PC-3 (cell line): ENCODE data around the gene RGL4. TPM values are rescaled to one million over a fixed set of nuclear protein-coding genes. Genes with fewer than 3 reads are reported as not detected.

Experiments used
- ATAC-seq: fragments of 200-7000 bp; cut with Tn5 transposase; 2 replicates; pipeline ENCODE4 v1.9.1; 2020; ENCODE audit warnings: mild to moderate bottlenecking, moderate library complexity
- BruUV-seq: library from RNA; stranded (reverse); fragments of 400-500 nt; replicated peaks from 2 replicates; lab custom pipeline; 2021; lab: Mats Ljungman, UMichigan
- CTCF ChIA-PET: fragments of 300-600 bp; sonication (Branson Sonifier 250); formaldehyde crosslinking; loops from one replicate; lab custom pipeline; 2022; ENCODE audit warnings: antibody characterized with exemption; lab: Charles Lee
- POLR2A ChIA-PET: fragments of 300-600 bp; sonication (Branson Sonifier 250); formaldehyde crosslinking; loops from one replicate; lab custom pipeline; 2022; ENCODE audit warnings: antibody characterized with exemption; ENCODE audit not compliant: unreplicated experiment; lab: Charles Lee
- DNase-seq: peaks from one replicate; pipeline ENCODE4 v3.0.0-alpha.2; 2015
- H2AFZ ChIP-seq: fragments of 300-600 bp; sonication (generic); 2 replicates; pipeline ENCODE4 v1.6.0; 2016; ENCODE audit warnings: antibody characterized with exemption, low read length
- H3F3A ChIP-seq: fragments of 300-600 bp; sonication (generic); one replicate; pipeline ENCODE4 v1.6.0; 2017; ENCODE audit warnings: antibody characterized with exemption, low read length, control low read depth, mild to moderate bottlenecking; ENCODE audit not compliant: unreplicated experiment
- H3K27ac ChIP-seq: fragments of 300-600 bp; sonication (generic); 2 replicates; pipeline ENCODE4 v1.5.1; 2016; ENCODE audit warnings: mild to moderate bottlenecking, low read length
- H3K27me3 ChIP-seq: fragments of 300-600 bp; sonication (generic); 2 replicates; pipeline ENCODE4 v1.6.1; 2016; ENCODE audit warnings: low read length, mixed read lengths
- H3K36me3 ChIP-seq: fragments of 300-600 bp; sonication (generic); 2 replicates; pipeline ENCODE4 v1.6.1; 2016; ENCODE audit warnings: low read depth, mixed run types, low read length, mixed read lengths
- H3K4me1 ChIP-seq: fragments of 300-600 bp; sonication (generic); 2 replicates; pipeline ENCODE4 v1.5.1; 2016; ENCODE audit warnings: low read length; ENCODE audit not compliant: insufficient read depth
- H3K4me2 ChIP-seq: fragments of 300-600 bp; sonication (generic); 2 replicates; pipeline ENCODE4 v1.6.0; 2016; ENCODE audit warnings: low read length
- H3K4me3 ChIP-seq: fragments of 300-600 bp; sonication (generic); 2 replicates; pipeline ENCODE4 v1.5.1; 2016; ENCODE audit warnings: mild to moderate bottlenecking, low read length, mixed read lengths
- H3K79me2 ChIP-seq: fragments of 300-600 bp; sonication (generic); 2 replicates; pipeline ENCODE4 v1.6.1; 2017; ENCODE audit warnings: low read length, mixed read lengths
- H3K9ac ChIP-seq: fragments of 300-600 bp; sonication (generic); 2 replicates; pipeline ENCODE4 v1.6.0; 2016; ENCODE audit warnings: mild to moderate bottlenecking, low read length
- H3K9me2 ChIP-seq: fragments of 300-600 bp; sonication (generic); replicated peaks from 2 replicates; pipeline ENCODE4 v1.6.1; 2016; ENCODE audit warnings: mixed run types, low read length, mixed read lengths
- H3K9me3 ChIP-seq: fragments of 300-600 bp; sonication (generic); 2 replicates; pipeline ENCODE4 v1.6.1; 2016; ENCODE audit warnings: low read length, mixed read lengths
- H4K20me1 ChIP-seq: fragments of 300-600 bp; sonication (generic); 2 replicates; pipeline ENCODE4 v1.6.1; 2016; ENCODE audit warnings: low read length, mixed read lengths
- EZH2 ChIP-seq: fragments of 300-600 bp; sonication (generic); IDR thresholded peaks from one replicate; pipeline ENCODE4 v1.6.1; 2017; ENCODE audit warnings: antibody characterized with exemption, mild to moderate bottlenecking, low read length; ENCODE audit not compliant: unreplicated experiment
- EZH2phosphoT487 ChIP-seq: fragments of 300-600 bp; sonication (generic); IDR thresholded peaks from 2 replicates; pipeline ENCODE4 v1.6.1; 2018; ENCODE audit warnings: mild to moderate bottlenecking, antibody characterized with exemption, low read length, borderline replicate concordance
- intact Hi-C: fragments of 100-400 bp; cut with micrococcal nuclease; formaldehyde crosslinking; loops from 2 replicates; pipeline ENCODE4 v1.9.0; 2023
- total RNA-seq: library from RNA; depleted of rRNA; stranded (reverse); fragments of >200 nt; gene quantifications from 2 replicates; pipeline ENCODE4 v1.2.3, GENCODE V29; 2014
- TF ChIP-seq, protein P1 (sequence below): fragments of 300-600 bp; sonication (generic); conservative IDR thresholded peaks from 2 replicates; pipeline ENCODE4 v1.5.1; 2017; ENCODE audit warnings: antibody characterized with exemption, low read depth, mild to moderate bottlenecking, low read length

Gene RGL4
- total RNA-seq, 1 experiment from 2014 or later, result not detected

DNA sequence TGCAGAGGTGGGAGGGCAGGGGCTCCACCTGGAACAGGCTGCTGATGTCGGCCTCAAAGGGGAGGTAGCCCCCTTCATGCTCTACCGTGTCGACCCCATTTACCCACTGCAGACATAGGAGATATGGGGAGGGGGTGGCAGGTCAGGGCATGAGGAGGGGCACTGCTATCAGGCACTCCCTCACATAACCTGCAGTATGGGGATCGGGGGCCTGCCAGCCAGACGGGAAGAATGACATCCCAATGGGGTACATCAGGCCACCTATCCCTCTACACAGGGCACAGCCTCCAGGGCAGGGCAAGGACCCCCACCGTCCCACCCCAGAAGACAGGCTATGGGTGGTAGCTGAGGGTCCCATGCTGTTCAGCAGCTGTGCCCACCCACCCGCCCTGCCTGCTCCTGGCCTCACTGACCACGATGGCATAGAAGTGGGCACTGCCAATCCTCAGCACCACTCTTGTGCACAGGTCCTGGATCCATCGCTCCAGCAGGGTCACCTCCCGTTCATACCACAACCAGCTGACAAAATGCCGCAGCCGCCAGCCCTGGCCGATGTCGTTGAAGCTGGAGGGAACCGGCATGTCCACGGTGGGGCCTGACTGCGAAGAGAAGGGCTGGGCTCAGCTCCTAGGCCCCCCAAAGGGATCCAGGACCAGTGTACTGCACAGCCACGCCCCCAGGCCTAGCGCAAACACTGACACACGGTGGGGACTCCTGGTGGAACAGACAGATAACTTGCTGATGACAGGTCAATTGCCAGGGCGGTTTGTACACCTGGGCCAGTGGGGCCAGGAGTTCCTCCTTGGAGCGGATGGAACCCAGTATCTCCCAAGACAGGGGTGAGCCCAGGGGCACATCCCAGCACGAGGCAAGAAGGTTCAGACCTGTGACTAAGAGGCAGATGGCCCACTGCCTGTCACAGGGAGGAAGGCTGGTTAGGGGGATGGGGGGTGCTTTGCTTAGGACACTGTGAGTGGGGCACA is 24.1 kb downstream of the RGL4 start:
- H3K27ac ChIP-seq, result no peak overlapping the region
- H3K9me3 ChIP-seq, result no peaks in the 10 kb centered on the region
- H3K4me2 ChIP-seq, result no peak overlapping the region
- H3K79me2 ChIP-seq, result peaks cover 14% of the 10 kb centered on the region
- H2AFZ ChIP-seq, result no peak overlapping the region
- H3K4me3 ChIP-seq, result no peak overlapping the region
- DNase-seq (no peak), ATAC-seq (no peak)
- TF ChIP-seq EZH2, result no peak
- TF ChIP-seq EZH2phosphoT487, result no peak
- TF ChIP-seq, protein P1, sequence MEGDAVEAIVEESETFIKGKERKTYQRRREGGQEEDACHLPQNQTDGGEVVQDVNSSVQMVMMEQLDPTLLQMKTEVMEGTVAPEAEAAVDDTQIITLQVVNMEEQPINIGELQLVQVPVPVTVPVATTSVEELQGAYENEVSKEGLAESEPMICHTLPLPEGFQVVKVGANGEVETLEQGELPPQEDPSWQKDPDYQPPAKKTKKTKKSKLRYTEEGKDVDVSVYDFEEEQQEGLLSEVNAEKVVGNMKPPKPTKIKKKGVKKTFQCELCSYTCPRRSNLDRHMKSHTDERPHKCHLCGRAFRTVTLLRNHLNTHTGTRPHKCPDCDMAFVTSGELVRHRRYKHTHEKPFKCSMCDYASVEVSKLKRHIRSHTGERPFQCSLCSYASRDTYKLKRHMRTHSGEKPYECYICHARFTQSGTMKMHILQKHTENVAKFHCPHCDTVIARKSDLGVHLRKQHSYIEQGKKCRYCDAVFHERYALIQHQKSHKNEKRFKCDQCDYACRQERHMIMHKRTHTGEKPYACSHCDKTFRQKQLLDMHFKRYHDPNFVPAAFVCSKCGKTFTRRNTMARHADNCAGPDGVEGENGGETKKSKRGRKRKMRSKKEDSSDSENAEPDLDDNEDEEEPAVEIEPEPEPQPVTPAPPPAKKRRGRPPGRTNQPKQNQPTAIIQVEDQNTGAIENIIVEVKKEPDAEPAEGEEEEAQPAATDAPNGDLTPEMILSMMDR, result no peak
- H3K36me3 ChIP-seq, result no peaks in the 10 kb centered on the region; the same call in 1 of the 2 replicates
- POLR2A ChIA-PET, result no interaction called here
- H3K4me1 ChIP-seq, result no peaks in the 10 kb centered on the region; the same call in 1 of the 2 replicates
- intact Hi-C loops, result no loop called here
- no peaks in the 10 kb centered on the region for H3K9me2 ChIP-seq
- H4K20me1 ChIP-seq, result no peaks in the 10 kb centered on the region
- no peaks in the 10 kb centered on the region for H3F3A ChIP-seq
- CTCF ChIA-PET, result no interaction called here
- H3K9ac ChIP-seq, result no peak overlapping the region
- H3K27me3 ChIP-seq, result no peaks in the 10 kb centered on the region
- no TSS peak for BruUV-seq

DNA sequence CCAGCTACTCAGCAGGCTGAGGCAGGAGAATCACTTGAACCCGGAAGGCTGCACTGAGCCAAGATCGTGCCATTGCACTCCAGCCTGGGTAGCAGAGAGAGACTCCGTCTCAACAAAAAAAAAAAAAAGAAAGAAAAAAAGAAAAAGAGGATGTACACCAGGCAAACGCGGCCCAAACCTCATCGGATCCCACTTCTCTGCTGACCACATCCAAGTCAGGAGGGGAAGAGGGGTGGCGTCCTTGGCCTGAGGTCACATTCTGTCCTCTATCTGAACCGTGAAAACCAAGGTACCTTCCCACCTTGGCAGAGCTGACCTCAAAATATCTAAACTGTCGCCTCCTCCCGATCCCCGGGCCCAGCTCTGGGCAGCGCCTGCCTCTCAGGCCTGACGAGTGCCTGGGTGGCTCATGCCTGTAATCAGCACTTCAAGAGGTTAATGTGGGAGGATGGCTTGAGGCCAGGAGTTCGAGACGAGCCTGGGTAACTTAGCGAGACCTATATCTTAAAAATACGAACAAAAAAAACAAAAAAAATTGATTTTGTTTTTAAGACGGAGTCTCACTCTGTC is 25.1 kb downstream of the RGL4 start:
- H3K79me2 ChIP-seq, result peaks cover 14% of the 10 kb centered on the region
- H3K27me3 ChIP-seq, result no peaks in the 10 kb centered on the region
- CTCF ChIA-PET, result no interaction called here
- DNase-seq (no peak), ATAC-seq (no peak)
- TF ChIP-seq, protein P1, result no peak
- TF ChIP-seq EZH2, result no peak
- TF ChIP-seq EZH2phosphoT487, result no peak
- H3K4me3 ChIP-seq, result peak overlapping the region; percentile 88
- no peaks in the 10 kb centered on the region for H3F3A ChIP-seq
- POLR2A ChIA-PET, result interaction anchor here (0.5 to 0.6 kb wide), 2 partner anchors 10 to 422 kb away, joined by 3 to 4 read pairs; no protein-coding TSS in a partner anchor
- no peaks in the 10 kb centered on the region; the same call in 1 of the 2 replicates for H3K4me1 ChIP-seq
- no peak overlapping the region for H3K27ac ChIP-seq
- intact Hi-C loops, result no loop called here
- peak overlapping the region; percentile 91 for H3K4me2 ChIP-seq
- no peaks in the 10 kb centered on the region for H3K9me3 ChIP-seq
- no peak overlapping the region for H2AFZ ChIP-seq
- H3K9me2 ChIP-seq, result no peaks in the 10 kb centered on the region
- no peaks in the 10 kb centered on the region; the same call in 1 of the 2 replicates for H3K36me3 ChIP-seq
- no peak overlapping the region; the same call in 1 of the 2 replicates for H3K9ac ChIP-seq
- no peaks in the 10 kb centered on the region for H4K20me1 ChIP-seq
- no TSS peak for BruUV-seq
